KMS-11 (cell line): ENCODE data around the gene NWD2.

Source experiments
- H2AFZ ChIP-seq: fragments of 200-600 bp; sonication (generic); 2 replicates; pipeline ENCODE4 v1.6.1; 2016; ENCODE audit warnings: antibody characterized with exemption, mixed run types, low read depth
- H3K27ac ChIP-seq: fragments of 200-600 bp; sonication (generic); 2 replicates; pipeline ENCODE4 v1.6.1; 2016; ENCODE audit warnings: mild to moderate bottlenecking, mixed run types
- H3K27me3 ChIP-seq: fragments of 200-600 bp; sonication (generic); 2 replicates; pipeline ENCODE4 v1.6.1; 2017; ENCODE audit warnings: mild to moderate bottlenecking, low read depth, mixed run types, moderate library complexity; ENCODE audit not compliant: insufficient read depth
- H3K36me3 ChIP-seq: fragments of 200-600 bp; sonication (generic); 2 replicates; pipeline ENCODE4 v1.6.1; 2017; ENCODE audit warnings: mild to moderate bottlenecking, mixed run types; ENCODE audit not compliant: insufficient read depth
- H3K4me1 ChIP-seq: fragments of 200-600 bp; sonication (generic); 2 replicates; pipeline ENCODE4 v1.6.1; 2016; ENCODE audit warnings: mild to moderate bottlenecking, low read depth, mixed run types; ENCODE audit not compliant: poor library complexity, severe bottlenecking
- H3K4me2 ChIP-seq: fragments of 200-600 bp; sonication (generic); 2 replicates; pipeline ENCODE4 v1.7.0; 2016; ENCODE audit warnings: mild to moderate bottlenecking, mixed run types
- H3K4me3 ChIP-seq: fragments of 200-600 bp; sonication (generic); IDR thresholded peaks from 2 replicates; pipeline ENCODE4 v1.6.1; 2017; ENCODE audit warnings: low read depth, low read length, mixed read lengths; ENCODE audit not compliant: insufficient read depth
- H3K79me2 ChIP-seq: fragments of 200-600 bp; sonication (generic); 2 replicates; pipeline ENCODE4 v1.6.1; 2016; ENCODE audit warnings: low read depth, mixed run types; ENCODE audit not compliant: insufficient read depth
- H3K9ac ChIP-seq: fragments of 200-600 bp; sonication (generic); 2 replicates; pipeline ENCODE4 v1.6.1; 2016; ENCODE audit warnings: mild to moderate bottlenecking, mixed run types
- H4K20me1 ChIP-seq: fragments of 200-600 bp; sonication (generic); 2 replicates; pipeline ENCODE4 v1.6.1; 2016; ENCODE audit warnings: mild to moderate bottlenecking, mixed run types; ENCODE audit not compliant: insufficient read depth
- CTCF ChIP-seq: fragments of 200-600 bp; sonication (generic); conservative IDR thresholded peaks from 2 replicates; pipeline ENCODE4 v1.6.1; 2017; ENCODE audit warnings: low read depth, mild to moderate bottlenecking, antibody characterized with exemption, low read length, moderate library complexity, mixed read lengths

The NWD2 gene

GRCh38 chr4:37453281-37453998 is 208.9 kb downstream of the NWD2 start:
- Histone ChIP-seq H3K27ac (peak overlapping the region; percentile 28; the same call in 1 of the 2 replicates), H2AFZ (peak overlapping the region; percentile 96), H4K20me1 (no peaks in the 10 kb centered on the region), H3K36me3 (no peaks in the 10 kb centered on the region), H3K4me2 (peak overlapping the region; percentile 71), H3K27me3 (no peaks in the 10 kb centered on the region), H3K79me2 (no peaks in the 10 kb centered on the region), H3K4me3 (no peak overlapping the region), H3K9ac (peak overlapping the region; percentile 61; the same call in 1 of the 2 replicates), H3K4me1 (peaks cover 9% of the 10 kb centered on the region)
- no peak; the same call in none of the 2 replicates for TF ChIP-seq CTCF

GRCh38 chr4:37453999-37454800 is 209.7 kb downstream of the NWD2 start:
- no peak overlapping the region for H3K27ac ChIP-seq
- H3K4me1 ChIP-seq: peaks cover 9% of the 10 kb centered on the region
- H3K36me3 ChIP-seq: no peaks in the 10 kb centered on the region
- H3K79me2 ChIP-seq: no peaks in the 10 kb centered on the region
- peak overlapping the region; percentile 61; the same call in 1 of the 2 replicates for H3K9ac ChIP-seq
- no peaks in the 10 kb centered on the region for H4K20me1 ChIP-seq
- H2AFZ ChIP-seq: peak overlapping the region; percentile 96
- peak overlapping the region; percentile 76 for H3K4me2 ChIP-seq
- no peaks in the 10 kb centered on the region for H3K27me3 ChIP-seq
- TF ChIP-seq CTCF: no peak
- no peak overlapping the region for H3K4me3 ChIP-seq

GRCh38 chr4:37455301-37456131 is 211.0 kb downstream of the NWD2 start:
- Histone ChIP-seq H3K4me3 (no peak overlapping the region), H3K27ac (no peak overlapping the region), H3K36me3 (no peaks in the 10 kb centered on the region), H3K4me2 (no peak overlapping the region), H3K27me3 (no peaks in the 10 kb centered on the region), H4K20me1 (no peaks in the 10 kb centered on the region), H2AFZ (no peak overlapping the region), H3K9ac (no peak overlapping the region), H3K79me2 (no peaks in the 10 kb centered on the region), H3K4me1 (peaks cover 9% of the 10 kb centered on the region)
- TF ChIP-seq CTCF: no peak

- Histone ChIP-seq H2AFZ (no peak overlapping the region), H3K4me3 (no peak overlapping the region)
Measured at GRCh38 chr4:37461801-37462200, 217.3 kb downstream of the NWD2 start.

More at GRCh38 chr4:37461801-37462200, 217.3 kb downstream of the NWD2 start:
- H3K36me3 ChIP-seq: no peaks in the 10 kb centered on the region
- H3K4me1 ChIP-seq: no peaks in the 10 kb centered on the region
- no peaks in the 10 kb centered on the region for H4K20me1 ChIP-seq
- H3K27ac ChIP-seq: no peak overlapping the region
- H3K9ac ChIP-seq: no peak overlapping the region
- H3K27me3 ChIP-seq: no peaks in the 10 kb centered on the region
- H3K4me2 ChIP-seq: no peak overlapping the region
- no peaks in the 10 kb centered on the region for H3K79me2 ChIP-seq
- no peak for TF ChIP-seq CTCF
